HS-5 (cell line): ENCODE results near the gene RBKS.
A peak's percentile ranks its signal among the peaks of the same experiment; 100 is the strongest.

Experiments used
- DNase-seq: peaks from one replicate; pipeline ENCODE4 v3.0.0-alpha.2; 2012; ENCODE audit warnings: low read depth

RBKS gene

GRCh38 chr2:27831279-27832050 is 58.7 kb downstream of the RBKS start:
- DNase-seq = no peak

GRCh38 chr2:27830656-27831055 is 59.5 kb downstream of the RBKS start:
- DNase-seq = no peak

GRCh38 chr2:27829791-27830190 is 60.4 kb downstream of the RBKS start:
- DNase-seq = no peak

DNA sequence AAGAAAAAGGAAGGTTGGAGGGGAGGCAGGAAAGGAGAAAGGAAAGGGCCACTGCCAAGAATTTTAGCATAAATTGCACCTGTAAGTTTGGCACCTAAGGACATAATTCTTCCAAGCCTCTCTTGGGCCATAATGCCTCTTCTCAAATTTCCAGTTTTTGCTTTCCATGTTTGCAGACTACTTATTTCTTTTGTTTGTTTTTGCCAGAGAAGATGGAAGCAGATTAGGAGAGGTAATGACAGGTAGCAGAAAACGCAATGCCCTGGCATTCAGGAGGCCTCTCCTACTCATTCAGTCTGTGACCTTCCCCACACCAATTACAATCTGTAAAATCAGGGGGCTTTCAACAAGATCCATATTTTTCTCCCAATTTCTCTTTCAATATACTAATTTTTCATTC is 61.9 kb downstream of the RBKS start:
- DNase-seq = no peak

GRCh38 chr2:27824401-27824800 is 65.8 kb downstream of the RBKS start:
- DNase-seq = no peak

DNA sequence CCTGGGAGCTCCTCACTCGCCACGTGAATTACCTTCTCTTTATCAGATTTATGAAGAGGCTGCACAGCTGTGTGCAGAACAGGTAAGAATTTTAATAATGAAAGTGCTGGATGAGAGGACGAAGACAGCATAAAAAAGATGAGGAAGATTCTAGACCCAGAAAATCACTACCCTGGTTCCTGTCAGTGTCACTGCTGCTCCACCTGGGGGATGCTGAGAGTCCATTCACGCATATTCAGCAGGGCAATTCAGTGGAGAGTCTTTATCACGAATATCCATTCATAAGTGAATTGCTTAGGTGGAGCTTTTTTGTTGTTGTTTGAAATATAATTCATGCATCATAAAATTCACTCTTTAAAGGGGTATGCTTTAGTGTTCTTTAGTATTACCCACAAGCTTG is 66.6 kb downstream of the RBKS start:
- DNase-seq = no peak

GRCh38 chr2:27823135-27823534 is 67.1 kb downstream of the RBKS start:
- DNase-seq = no peak

DNA sequence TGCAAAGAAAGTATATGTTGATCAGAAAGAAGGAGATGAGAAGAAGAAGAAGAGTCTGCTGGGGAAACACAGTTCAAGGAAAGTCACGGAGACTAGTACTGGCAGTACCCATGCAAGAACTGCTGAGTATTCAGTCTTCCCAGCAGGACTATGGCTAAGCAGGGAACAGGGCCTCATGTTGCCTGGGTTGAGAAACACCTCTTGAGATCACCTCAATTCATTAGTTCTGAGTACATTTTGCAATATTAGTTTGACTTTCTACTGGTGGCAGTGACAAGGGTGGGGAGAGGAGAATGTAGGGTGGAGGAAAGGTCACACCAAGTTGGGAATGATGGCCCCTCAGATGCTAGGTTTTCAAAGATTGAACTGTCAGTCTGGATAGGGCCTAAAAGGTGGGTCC is 68.1 kb downstream of the RBKS start:
- DNase-seq = no peak

- no peak for DNase-seq
These were observed 74.2 kb downstream of the RBKS start for GRCh38 chr2:27815860-27816438.

DNA sequence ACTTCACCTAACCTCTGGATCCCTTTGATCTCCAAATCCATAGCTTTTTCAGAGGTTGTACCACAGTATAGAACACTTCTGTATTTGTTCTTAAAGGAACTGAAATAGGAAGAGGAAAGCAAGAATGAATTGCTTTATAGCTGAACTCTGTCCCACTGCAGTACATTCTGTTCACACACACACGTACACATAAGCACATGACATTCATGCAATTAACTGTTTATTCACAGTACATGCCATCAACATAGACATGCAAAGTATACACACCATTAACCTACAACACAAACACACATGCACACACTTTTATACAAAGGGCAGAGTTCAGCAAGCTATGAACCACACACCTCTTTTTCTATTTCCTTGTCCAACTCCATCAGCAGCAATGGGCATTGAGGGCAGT is 75.4 kb downstream of the RBKS start:
- DNase-seq = no peak

GRCh38 chr2:27811768-27812167 is 78.4 kb downstream of the RBKS start:
- no peak for DNase-seq

- DNase-seq = no peak
These were observed 79.7 kb downstream of the RBKS start for GRCh38 chr2:27810455-27810854.

- DNase-seq = peak; percentile 44
These were observed 80.4 kb downstream of the RBKS start for GRCh38 chr2:27809761-27810241.

DNA sequence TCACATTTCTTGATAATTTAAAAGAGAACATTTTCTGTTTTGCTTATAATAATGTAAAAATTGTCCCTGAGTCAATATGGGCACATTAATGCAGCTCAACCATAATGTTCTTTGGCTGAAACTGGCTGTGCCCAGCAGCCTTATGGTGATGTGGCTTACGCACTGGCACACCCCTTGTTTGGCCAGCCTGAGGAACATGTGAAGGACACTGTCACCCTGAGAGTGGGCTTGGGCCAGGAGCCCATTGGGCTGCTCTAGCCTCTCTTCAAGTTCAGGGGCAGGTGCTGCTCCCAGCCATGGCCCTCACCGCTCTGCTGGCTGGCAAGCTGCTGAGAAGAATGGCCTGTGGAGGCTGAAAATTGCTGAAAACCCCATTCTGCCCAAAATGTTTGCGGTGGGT is 81.2 kb downstream of the RBKS start:
- DNase-seq = no peak

DNA sequence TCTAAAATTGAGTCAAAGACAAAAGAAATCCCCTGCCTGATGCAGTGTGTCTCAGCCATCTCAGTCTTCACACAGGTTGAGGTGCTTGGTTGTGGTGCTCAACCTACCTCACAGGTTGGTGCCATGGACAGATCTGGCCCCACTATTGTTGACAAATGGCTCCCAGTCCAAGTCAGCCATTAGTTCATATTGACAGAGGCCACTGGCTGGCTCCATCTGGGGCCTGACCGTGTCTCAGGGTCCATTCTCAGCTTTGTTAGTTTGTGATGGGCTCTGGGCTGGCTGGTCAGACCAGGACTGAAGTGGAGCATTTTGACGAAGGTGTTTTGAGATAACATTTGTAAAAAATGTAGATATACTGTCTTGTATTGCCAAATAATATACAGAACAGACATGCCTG is 81.8 kb downstream of the RBKS start:
- DNase-seq = no peak

- DNase-seq = no peak
These were observed 82.7 kb downstream of the RBKS start for GRCh38 chr2:27807476-27807875.

DNA sequence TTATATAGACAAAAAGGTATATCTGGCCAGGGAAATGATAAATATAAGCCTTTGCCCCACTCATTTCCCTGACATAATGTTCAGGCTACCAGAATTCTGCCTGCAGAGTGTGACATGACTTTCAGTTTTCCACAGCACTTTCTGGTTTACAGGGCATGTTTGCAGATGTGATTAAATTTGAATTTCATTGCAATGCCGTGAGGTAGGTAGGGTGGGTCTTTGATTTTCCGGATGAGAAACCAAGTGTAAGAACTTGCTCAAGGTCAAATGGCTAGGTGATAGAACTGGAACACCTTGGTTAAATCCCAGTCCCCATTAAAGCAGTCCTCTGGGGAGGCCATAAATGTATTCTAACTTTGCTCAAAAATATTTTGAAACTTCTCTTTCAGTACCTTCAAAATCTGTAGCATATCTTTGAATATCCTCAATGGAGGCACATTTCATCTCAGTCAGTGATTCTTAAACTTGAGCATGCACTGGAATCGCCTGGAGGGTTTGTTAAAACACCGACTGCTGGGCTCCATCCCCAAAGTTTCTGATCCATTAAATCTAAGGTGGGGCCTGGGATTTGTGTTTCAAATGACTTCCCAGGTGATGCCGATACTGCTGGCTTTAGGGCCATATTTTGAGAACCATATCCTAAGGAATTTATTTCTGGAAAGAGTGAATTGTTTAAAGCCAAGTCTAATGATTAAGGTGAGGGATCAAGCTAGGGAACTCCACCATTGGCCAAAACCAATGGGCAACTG is 83.7 kb downstream of the RBKS start:
- DNase-seq = no peak

GRCh38 chr2:27805180-27805579 is 85.0 kb downstream of the RBKS start:
- DNase-seq = no peak

DNA sequence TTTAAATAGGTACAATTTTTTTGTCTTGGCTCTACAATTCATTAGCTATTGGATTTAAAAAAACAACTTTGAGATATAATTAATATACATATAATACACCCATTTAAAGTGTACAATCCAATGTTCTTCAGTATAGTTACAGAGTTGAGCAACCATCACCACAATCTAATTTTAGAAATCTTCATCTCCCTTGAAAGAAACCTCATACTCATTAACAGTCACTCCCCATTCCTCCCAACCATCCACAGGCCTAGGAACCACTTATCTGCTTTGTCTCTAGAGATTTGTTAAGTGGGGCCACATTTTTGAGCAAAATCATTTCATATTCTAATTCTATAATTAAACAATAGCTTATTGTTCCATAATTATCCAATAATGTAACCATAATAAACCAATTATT is 86.0 kb downstream of the RBKS start:
- no peak for DNase-seq

GRCh38 chr2:27803046-27803445 is 87.1 kb downstream of the RBKS start:
- no peak for DNase-seq

DNA sequence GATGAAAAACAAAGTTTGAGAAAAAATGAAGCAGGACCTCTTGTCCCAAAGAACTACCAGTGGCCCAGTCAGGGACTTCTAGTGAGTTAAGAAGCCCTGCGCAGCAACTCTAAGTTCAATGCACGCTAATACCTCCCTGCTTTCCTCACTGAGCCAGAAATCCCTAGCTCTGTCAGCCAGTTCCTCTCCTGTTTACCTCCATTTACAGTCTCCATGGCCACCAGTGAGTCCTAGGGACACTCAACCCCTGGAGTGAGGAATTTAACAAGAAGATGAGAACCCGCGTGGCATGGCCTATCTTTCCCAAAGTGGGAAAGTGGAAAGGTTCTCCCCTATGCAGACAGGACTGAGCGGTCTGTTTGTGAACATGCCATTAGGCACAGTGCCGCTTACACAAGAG is 87.6 kb downstream of the RBKS start:
- no peak for DNase-seq

DNA sequence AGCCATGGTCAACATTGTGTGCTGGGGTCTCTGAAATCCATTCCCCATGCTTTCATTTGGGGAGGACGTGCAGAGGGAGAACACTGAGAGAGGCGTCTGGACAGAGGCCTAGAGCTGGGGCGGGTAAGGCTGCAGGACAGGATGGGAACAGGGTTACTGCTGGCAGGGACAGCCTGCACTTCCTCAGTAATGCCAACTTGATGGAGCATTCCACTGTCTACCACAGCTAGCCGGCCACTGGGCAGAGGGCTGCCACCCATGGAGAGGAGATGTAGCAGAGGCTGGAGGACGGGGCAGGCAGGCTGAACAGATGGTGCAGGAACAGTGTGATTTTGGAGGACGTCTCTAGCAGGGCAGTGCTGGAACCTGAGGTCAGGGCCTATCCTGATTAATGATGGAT is 89.3 kb downstream of the RBKS start:
- no peak for DNase-seq

GRCh38 chr2:27799646-27800010 is 90.6 kb downstream of the RBKS start:
- no peak for DNase-seq
